Panc1 (cell line): ENCODE data around the gene KLRG1.

Source experiments
- POLR2AphosphoS5 ChIP-seq: IDR thresholded peaks from 2 replicates; pipeline ENCODE4 v1.6.1; 2012; ENCODE audit warnings: mild to moderate bottlenecking, low read depth, low read length, moderate library complexity
- SIN3A ChIP-seq: IDR thresholded peaks from 2 replicates; pipeline ENCODE4 v1.6.1; 2012; ENCODE audit warnings: low read depth, mild to moderate bottlenecking, low read length, moderate library complexity, borderline replicate concordance; ENCODE audit not compliant: insufficient read depth
- TF ChIP-seq, protein P1 (sequence below): fragments of 450-650 bp; IDR thresholded peaks from 2 replicates; pipeline ENCODE4 v1.5.1; 2017; ENCODE audit warnings: mild to moderate bottlenecking

DNA sequence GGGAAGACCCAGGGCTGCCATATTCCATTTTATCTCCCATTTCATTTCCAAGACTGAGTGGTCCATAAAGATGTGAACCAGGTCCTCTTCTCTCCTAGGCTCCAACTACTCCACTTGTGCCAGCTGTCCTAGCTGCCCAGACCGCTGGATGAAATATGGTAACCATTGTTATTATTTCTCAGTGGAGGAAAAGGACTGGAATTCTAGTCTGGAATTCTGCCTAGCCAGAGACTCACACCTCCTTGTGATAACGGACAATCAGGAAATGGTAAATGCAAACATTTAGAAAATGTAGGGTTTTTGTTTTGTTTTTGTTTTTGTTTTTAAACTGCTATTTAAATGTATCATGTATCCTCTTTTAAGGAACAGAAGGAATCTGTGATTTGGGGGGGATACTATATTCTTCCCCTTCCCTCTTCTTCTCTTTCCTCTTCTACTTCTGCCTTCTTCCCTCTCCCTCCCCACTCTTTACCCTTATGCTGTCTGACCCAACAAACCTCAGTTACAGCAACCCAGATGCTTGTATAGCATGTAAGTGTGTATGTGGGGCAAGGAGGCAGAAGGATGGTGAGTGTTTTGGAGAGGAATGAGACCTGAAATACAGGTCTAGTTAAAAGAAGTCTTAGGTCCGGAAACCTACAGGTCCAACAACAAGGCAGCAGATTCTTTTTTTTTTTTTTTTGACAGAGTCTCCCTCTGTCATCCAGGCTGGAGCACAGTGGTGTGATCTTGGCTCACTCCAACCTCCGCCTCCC lies 5.9 kb downstream of the KLRG1 start:
- TF ChIP-seq, protein P1, sequence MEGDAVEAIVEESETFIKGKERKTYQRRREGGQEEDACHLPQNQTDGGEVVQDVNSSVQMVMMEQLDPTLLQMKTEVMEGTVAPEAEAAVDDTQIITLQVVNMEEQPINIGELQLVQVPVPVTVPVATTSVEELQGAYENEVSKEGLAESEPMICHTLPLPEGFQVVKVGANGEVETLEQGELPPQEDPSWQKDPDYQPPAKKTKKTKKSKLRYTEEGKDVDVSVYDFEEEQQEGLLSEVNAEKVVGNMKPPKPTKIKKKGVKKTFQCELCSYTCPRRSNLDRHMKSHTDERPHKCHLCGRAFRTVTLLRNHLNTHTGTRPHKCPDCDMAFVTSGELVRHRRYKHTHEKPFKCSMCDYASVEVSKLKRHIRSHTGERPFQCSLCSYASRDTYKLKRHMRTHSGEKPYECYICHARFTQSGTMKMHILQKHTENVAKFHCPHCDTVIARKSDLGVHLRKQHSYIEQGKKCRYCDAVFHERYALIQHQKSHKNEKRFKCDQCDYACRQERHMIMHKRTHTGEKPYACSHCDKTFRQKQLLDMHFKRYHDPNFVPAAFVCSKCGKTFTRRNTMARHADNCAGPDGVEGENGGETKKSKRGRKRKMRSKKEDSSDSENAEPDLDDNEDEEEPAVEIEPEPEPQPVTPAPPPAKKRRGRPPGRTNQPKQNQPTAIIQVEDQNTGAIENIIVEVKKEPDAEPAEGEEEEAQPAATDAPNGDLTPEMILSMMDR: no peak
- TF ChIP-seq POLR2AphosphoS5 (no peak), SIN3A (no peak)
